HAP-1 (cell line): ENCODE measurements around the gene POLR2E.

Source experiments
- DNase-seq, 2 experiments: peaks; one replicate each; pipeline ENCODE4 v3.0.0-alpha.2; 2016 to 2020; ENCODE audit warnings: low spot score in 2 of 2
- H3K27me3 ChIP-seq: fragments of 250-450 bp; sonication (Bioruptor Pico); 2 replicates; pipeline ENCODE4 v1.5.1; 2020; ENCODE audit warnings: low read depth, mild to moderate bottlenecking, moderate library complexity
- H3K36me3 ChIP-seq: fragments of 250-450 bp; sonication (Bioruptor Pico); replicated peaks from 2 replicates; pipeline ENCODE4 v1.5.1; 2020; ENCODE audit warnings: mild to moderate bottlenecking
- H3K4me1 ChIP-seq: fragments of 250-450 bp; sonication (Bioruptor Pico); 2 replicates; pipeline ENCODE4 v1.5.1; 2020; ENCODE audit warnings: mild to moderate bottlenecking
- H3K4me3 ChIP-seq: fragments of 250-450 bp; sonication (Bioruptor Pico); 2 replicates; pipeline ENCODE4 v1.5.1; 2020; ENCODE audit warnings: mild to moderate bottlenecking, moderate library complexity
- H3K9me3 ChIP-seq: fragments of 250-450 bp; sonication (Bioruptor Pico); 2 replicates; pipeline ENCODE4 v1.5.1; 2020; ENCODE audit warnings: mild to moderate bottlenecking, moderate library complexity
- in situ Hi-C: fragments of 300-500 bp; cut with MboI; formaldehyde crosslinking; loops from 3 replicates; pipeline ENCODE4 v1.14.3; 2020; ENCODE audit warnings: low sequenced_read_pairs, inconsistent platforms, mixed read lengths

POLR2E gene

GRCh38 chr19:1046836-1047695 lies 48.1 kb downstream of the POLR2E start:
- Histone ChIP-seq H3K4me3 (no peak overlapping the region), H3K36me3 (no peaks in the 10 kb centered on the region), H3K9me3 (no peaks in the 10 kb centered on the region), H3K4me1 (no peaks in the 10 kb centered on the region), H3K27me3 (no peaks in the 10 kb centered on the region)
- no peak for DNase-seq
- in situ Hi-C loops = no loop called here

GRCh38 chr19:1046117-1046626 lies 49.0 kb downstream of the POLR2E start:
- no peak for DNase-seq
- Histone ChIP-seq H3K27me3 (no peaks in the 10 kb centered on the region), H3K9me3 (no peaks in the 10 kb centered on the region), H3K4me3 (no peak overlapping the region), H3K36me3 (no peaks in the 10 kb centered on the region), H3K4me1 (peaks cover 2% of the 10 kb centered on the region)
- in situ Hi-C loops = no loop called here

- in situ Hi-C loops = no loop called here
- no peaks in the 10 kb centered on the region for H3K9me3 ChIP-seq
- no peaks in the 10 kb centered on the region for H3K27me3 ChIP-seq
- no peaks in the 10 kb centered on the region for H3K36me3 ChIP-seq
- no peak overlapping the region for H3K4me3 ChIP-seq
- peaks cover 10% of the 10 kb centered on the region for H3K4me1 ChIP-seq
- DNase-seq = peak; percentile 40 to 95
These were observed 50.0 kb downstream of the POLR2E start for GRCh38 chr19:1045247-1045603.

- Histone ChIP-seq H3K27me3 (no peaks in the 10 kb centered on the region), H3K36me3 (peaks cover 17% of the 10 kb centered on the region), H3K4me3 (no peak overlapping the region), H3K9me3 (no peaks in the 10 kb centered on the region), H3K4me1 (peaks cover 17% of the 10 kb centered on the region)
- DNase-seq = no peak
- in situ Hi-C loops = no loop called here
These were observed 52.3 kb downstream of the POLR2E start for GRCh38 chr19:1042689-1043511.

GRCh38 chr19:1041835-1042685 lies 53.1 kb downstream of the POLR2E start:
- H3K4me3 ChIP-seq = no peak overlapping the region
- H3K27me3 ChIP-seq = no peaks in the 10 kb centered on the region
- H3K4me1 ChIP-seq = peaks cover 17% of the 10 kb centered on the region
- H3K36me3 ChIP-seq = peaks cover 23% of the 10 kb centered on the region
- DNase-seq = no peak
- in situ Hi-C loops = no loop called here
- no peaks in the 10 kb centered on the region for H3K9me3 ChIP-seq

GRCh38 chr19:1041272-1041834 lies 53.8 kb downstream of the POLR2E start:
- Histone ChIP-seq H3K4me3 (peak overlapping the region; percentile 45), H3K36me3 (peaks cover 30% of the 10 kb centered on the region), H3K9me3 (no peaks in the 10 kb centered on the region), H3K4me1 (peaks cover 17% of the 10 kb centered on the region), H3K27me3 (no peaks in the 10 kb centered on the region)
- in situ Hi-C loops = no loop called here
- DNase-seq = no peak

GRCh38 chr19:1040476-1041271 lies 54.5 kb downstream of the POLR2E start:
- peak overlapping the region; percentile 45 for H3K4me3 ChIP-seq
- no peaks in the 10 kb centered on the region for H3K9me3 ChIP-seq
- peaks cover 17% of the 10 kb centered on the region for H3K4me1 ChIP-seq
- in situ Hi-C loops = no loop called here
- no peaks in the 10 kb centered on the region for H3K27me3 ChIP-seq
- peaks cover 37% of the 10 kb centered on the region for H3K36me3 ChIP-seq
- DNase-seq = peak; percentile 78 to 96

GRCh38 chr19:1039646-1040475 lies 55.3 kb downstream of the POLR2E start, which contains the start of gene ABCA7:
Gene ABCA7, plus strand, starts transcription at chr19:1040107. Its CDS starts 1,255 bp downstream, at chr19:1041362.
- peak; percentile 90 to 100 for DNase-seq
- H3K4me3 ChIP-seq = peak within 1 kb of the TSS; percentile 45
- in situ Hi-C loops = no loop called here
- no peaks in the 10 kb centered on the region for H3K9me3 ChIP-seq
- H3K27me3 ChIP-seq = no peaks in the 10 kb centered on the region
- peaks cover 17% of the 10 kb centered on the region for H3K4me1 ChIP-seq
- H3K36me3 ChIP-seq = peaks cover 39% of the 10 kb centered on the region

- in situ Hi-C loops = no loop called here
- no peaks in the 10 kb centered on the region for H3K9me3 ChIP-seq
- no peak for DNase-seq
- H3K4me3 ChIP-seq = peak overlapping the region; percentile 45
- H3K36me3 ChIP-seq = peaks cover 39% of the 10 kb centered on the region
- H3K27me3 ChIP-seq = no peaks in the 10 kb centered on the region
- peaks cover 17% of the 10 kb centered on the region for H3K4me1 ChIP-seq
These were observed 56.1 kb downstream of the POLR2E start for GRCh38 chr19:1038978-1039645.

GRCh38 chr19:1037621-1038064 lies 57.5 kb downstream of the POLR2E start:
- peaks cover 46% of the 10 kb centered on the region for H3K36me3 ChIP-seq
- no peak for DNase-seq
- no peaks in the 10 kb centered on the region for H3K27me3 ChIP-seq
- no peaks in the 10 kb centered on the region for H3K9me3 ChIP-seq
- peaks cover 17% of the 10 kb centered on the region for H3K4me1 ChIP-seq
- no peak overlapping the region for H3K4me3 ChIP-seq
- in situ Hi-C loops = no loop called here
